Head of caudate nucleus (tissue), 42 donors: ENCODE measurements around the gene C12orf60.

Source experiments
- DNase-seq, 42 donors: peaks; one replicate each; pipeline versions ENCODE4 v3.0.0 to v3.0.0-alpha.2; 2020 to 2021; ENCODE audit warnings: mixed read lengths in 7 of 42
- intact Hi-C: fragments of 100-400 bp; cut with DNase I; formaldehyde crosslinking; loops from one replicate; pipeline ENCODE4 v1.15.0; 2022

C12orf60 gene

DNA sequence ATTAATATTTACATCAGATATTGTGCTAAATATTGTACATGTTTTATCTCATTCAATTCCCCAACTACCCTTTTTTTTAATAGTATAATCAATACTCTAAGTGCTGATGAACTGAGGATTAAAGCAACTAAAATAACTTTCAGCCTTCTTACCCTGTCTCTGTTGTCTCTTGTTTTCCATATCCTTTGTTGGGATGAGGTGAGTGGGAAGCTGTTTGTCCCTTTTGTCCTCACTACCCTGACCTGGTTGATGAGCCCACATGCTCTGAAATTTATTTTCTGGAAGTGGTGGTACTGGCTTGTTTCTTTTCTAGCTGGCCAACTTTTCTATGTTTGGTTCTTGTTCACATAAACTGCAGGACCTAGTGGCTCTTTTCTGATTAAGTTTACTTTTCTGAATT, 49.4 kb downstream of the C12orf60 start:
- intact Hi-C loops = no loop called here
- DNase-seq = no peak

DNA sequence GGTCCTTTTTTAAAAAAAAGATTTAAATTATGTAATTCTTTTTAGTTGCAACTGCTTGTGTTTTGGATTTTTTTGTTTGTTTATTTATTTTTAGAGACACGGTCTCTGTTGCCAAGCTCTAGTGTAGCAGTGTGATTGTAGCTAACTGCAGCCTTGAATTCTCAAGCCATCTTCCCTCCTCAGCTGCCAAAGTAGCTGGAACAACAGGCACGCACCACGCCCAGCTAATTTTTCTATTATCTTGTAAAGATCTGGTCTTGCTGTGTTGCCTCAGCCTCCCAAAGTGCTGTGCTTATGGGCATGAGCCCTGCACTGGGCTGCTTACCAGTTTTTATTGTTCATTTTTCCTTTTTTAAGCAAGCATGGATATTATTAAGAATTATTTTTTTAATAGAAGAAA, 50.5 kb downstream of the C12orf60 start:
- no peak for DNase-seq
- intact Hi-C loops = no loop called here

DNA sequence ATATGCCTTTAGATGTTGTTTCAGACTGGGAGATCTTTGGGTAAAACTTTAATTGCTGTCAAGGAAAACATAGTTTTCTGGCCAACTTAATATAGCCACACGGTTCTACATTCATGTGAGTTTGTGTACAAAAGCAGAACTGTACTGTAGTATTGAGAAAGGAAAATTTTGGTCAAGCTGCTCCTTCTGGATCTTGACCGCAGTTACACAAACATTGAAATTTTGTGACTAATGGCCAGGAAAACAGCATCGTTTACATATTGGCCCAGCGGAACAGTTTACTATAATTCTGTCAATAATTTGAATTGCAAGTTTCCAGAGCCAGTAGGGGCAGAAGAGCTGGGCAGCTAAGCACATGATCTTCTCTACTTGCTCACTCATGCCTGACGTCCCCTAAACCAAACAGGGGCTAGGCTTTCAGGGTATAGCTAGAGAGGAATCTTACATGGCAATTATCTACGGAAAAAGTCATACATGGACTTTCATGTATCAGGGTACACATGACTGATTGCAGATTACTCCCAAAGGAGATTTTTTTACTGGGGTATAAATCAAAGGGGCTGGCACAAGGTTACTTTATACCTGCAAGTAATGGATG, 51.2 kb downstream of the C12orf60 start:
- intact Hi-C loops = no loop called here
- no peak for DNase-seq

DNA sequence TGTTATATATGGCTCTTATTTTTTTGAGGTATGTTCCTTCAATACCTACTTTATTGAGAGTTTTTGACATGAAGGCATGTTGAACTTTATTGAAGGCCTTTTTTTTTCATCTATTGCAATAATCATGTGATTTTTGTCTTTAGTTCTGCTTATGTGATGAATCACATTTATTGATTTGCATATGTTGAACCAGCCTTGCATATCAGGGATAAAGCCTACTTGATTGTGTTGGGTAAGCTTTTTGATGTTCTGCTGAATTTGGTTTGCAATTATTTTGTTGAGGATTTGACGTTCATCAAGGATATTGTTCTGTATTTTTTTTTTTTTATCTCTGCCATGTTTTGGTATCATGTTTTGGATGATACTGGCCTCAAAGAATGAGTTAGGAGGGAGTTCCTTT, 55.0 kb downstream of the C12orf60 start:
- intact Hi-C loops = no loop called here
- DNase-seq = no peak

DNA sequence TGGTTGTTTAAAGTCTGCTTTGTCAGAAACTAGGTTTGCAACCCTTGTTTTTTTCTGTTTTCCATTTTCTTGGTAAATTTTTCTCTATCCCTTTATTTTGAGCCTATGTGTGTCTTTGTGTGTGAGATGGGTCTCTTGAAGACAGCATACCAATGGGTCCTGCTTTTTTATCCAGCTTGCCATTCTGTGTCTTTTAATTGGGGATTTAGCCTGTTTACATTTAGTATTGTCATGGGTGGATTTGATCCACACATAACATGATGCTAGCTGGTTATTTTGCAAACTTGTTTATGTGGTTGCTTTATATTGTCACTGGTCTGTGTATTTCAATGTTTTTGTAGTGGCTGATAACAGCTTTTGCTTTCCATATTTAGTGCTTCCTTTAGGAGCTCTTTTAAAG, 57.0 kb downstream of the C12orf60 start:
- intact Hi-C loops = no loop called here
- no peak for DNase-seq

DNA sequence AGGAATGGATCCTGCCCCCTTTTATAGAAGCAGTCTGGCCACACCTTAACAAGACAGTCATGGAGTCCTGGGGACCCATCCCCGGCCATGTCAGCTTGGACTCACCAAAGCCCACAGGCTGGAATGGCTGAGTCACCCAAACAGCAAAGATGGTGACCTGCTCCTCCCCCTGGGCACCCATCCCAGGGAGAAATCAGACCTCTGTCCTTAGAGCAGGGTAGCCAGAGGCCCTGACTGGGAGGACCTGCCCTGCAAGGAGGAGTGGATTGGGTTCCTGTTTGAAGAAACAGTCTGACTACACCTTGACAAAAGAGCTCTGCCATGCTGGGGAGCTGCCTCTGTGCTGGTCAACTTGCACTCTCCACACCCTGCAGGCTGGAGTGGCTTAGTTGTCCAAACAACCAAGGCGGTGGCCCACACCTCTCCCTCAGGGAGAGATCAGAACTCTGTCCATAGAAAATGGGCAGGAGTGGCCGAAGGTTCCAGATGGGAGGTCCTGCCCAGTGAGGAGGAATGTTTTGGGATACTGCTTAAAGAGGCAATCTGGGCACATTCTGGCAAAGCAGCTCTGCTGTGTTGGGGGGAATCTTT, 65.5 kb downstream of the C12orf60 start:
- intact Hi-C loops = no loop called here
- DNase-seq = no peak

DNA sequence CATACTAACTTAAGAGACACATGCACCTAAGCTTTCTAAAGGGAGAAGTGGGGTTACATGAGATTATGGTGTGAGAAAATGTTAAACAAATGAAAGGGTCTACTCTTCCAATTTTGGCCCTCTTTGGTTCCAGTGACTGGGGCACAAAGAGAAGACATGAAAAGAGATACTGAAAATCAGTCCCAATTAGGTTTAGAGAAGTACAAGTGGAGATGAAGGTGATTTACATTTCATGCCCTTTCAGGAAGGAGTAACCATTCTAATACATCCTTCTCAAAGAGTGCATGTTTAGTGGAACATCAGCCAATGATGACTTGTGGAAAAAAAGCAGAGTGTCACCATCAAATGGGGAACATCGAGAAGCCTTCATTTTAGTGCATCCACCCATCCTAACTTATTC, 67.8 kb downstream of the C12orf60 start:
- intact Hi-C loops = no loop called here
- no peak for DNase-seq

DNA sequence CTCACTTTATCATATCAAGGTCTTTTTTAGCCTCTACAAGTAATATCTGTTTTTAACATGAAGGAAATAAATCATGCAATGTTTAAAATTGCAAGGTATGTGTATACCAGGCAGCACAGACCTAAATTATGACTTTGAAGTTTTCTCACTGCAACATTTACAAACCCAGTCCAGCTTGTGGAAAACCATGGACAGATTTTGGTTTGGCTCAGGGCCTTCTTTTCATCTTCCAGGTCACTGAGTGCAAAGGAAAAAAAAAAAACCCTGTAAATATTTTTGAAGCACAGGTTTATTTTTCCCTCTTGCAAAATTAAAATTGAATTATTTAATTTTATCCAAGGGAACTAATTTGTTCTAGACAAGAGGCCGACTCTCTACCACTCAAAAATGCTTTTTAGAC, 68.4 kb downstream of the C12orf60 start:
- DNase-seq = no peak
- intact Hi-C loops = no loop called here

DNA sequence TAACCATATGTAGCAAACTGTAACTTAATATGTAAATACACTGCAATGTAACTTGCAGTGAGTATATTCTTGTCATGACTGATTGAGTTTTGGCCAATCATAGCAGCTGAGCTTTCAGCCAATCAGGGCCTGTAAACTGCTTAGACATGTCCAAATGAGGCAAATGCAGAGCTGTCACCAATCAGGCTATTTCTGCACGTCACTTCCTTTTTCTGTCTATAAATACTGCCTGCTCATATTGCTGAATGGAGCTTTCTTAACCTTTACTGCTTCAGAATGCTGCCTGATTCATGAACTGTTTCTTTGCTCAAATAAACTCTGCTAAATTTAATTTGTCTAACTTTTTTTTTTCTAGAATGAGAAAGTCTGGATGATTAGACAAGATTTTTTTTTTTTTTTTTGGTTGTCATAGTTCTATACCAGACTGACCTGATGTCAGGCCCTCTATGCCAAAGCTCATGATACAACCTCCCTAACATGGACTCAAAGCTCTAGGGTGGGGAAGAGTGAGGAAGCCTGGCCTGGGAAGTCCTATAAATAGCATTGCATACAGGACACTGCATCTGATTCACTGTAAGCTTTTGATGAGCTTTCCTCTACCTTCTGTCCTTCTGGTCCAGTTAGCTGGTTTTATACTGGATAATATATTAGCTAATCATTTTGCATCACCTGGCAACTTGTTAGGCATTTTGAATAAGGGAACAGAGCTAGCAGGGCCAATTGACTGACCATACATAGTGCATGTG, 70.1 kb downstream of the C12orf60 start:
- DNase-seq = no peak
- intact Hi-C loops = no loop called here
